GM12874 (cell line): ENCODE results near the gene ELFN2.

Experiments used
- CTCF ChIP-seq: IDR thresholded peaks from 2 replicates; pipeline ENCODE4 v1.5.1; 2011; ENCODE audit warnings: low read depth, mild to moderate bottlenecking, control low read depth, low read length, moderate library complexity; ENCODE audit not compliant: insufficient read depth

Gene ELFN2

GRCh38 chr22:37470087-37470445 is 42.8 kb upstream of the ELFN2 start:
- TF ChIP-seq CTCF: no peak

- no peak for TF ChIP-seq CTCF
These were observed 42.3 kb upstream of the ELFN2 start for GRCh38 chr22:37469416-37470086.

- TF ChIP-seq CTCF: no peak
These were observed 40.2 kb upstream of the ELFN2 start for GRCh38 chr22:37467391-37467955.

- no peak for TF ChIP-seq CTCF
These were observed 36.9 kb upstream of the ELFN2 start for GRCh38 chr22:37464181-37464580.

GRCh38 chr22:37462983-37463382 is 35.7 kb upstream of the ELFN2 start:
- TF ChIP-seq CTCF: no peak

- no peak for TF ChIP-seq CTCF
These were observed 35.2 kb upstream of the ELFN2 start for GRCh38 chr22:37462436-37462835.

- no peak for TF ChIP-seq CTCF
These were observed 34.7 kb upstream of the ELFN2 start for GRCh38 chr22:37461961-37462360.

- TF ChIP-seq CTCF: no peak
These were observed 33.4 kb upstream of the ELFN2 start for GRCh38 chr22:37460684-37461083.
